ENCODE data around the gene GCLC.
A peak's percentile ranks its signal among the peaks of the same experiment; 100 is the strongest.
"Not testable (repeated sequence)": the region's sequence is repeated elsewhere in the genome, so short reads cannot be mapped to it uniquely, and the experiment has no call there.

Gene GCLC

GRCh38 chr6:53487080-53487479 lies 57.8 kb downstream of the GCLC start:
- DNase-seq, result no peak

- DNase-seq, result no peak
Observed at GRCh38 chr6:53486679-53487078, 58.2 kb downstream of the GCLC start.

GRCh38 chr6:53484476-53485280 lies 60.2 kb downstream of the GCLC start:
- DNase-seq, result peak; percentile 83

- DNase-seq, result peak; percentile 94
Observed at GRCh38 chr6:53483423-53484353, 61.2 kb downstream of the GCLC start.

- DNase-seq, result no peak
Observed at GRCh38 chr6:53481323-53481722, 63.6 kb downstream of the GCLC start.

- not testable (repeated sequence) for DNase-seq
Observed at GRCh38 chr6:53480774-53481173, 64.1 kb downstream of the GCLC start.

- DNase-seq, result no peak
Observed at GRCh38 chr6:53479871-53480270, 65.0 kb downstream of the GCLC start.

GRCh38 chr6:53476964-53477363 lies 67.9 kb downstream of the GCLC start:
- no peak for DNase-seq

- no peak for DNase-seq
Observed at GRCh38 chr6:53474010-53474409, 70.9 kb downstream of the GCLC start.

GRCh38 chr6:53469163-53469562 lies 75.7 kb downstream of the GCLC start:
- no peak for DNase-seq

- DNase-seq, result no peak
Observed at GRCh38 chr6:53466257-53466656, 78.6 kb downstream of the GCLC start.

- DNase-seq, result no peak
Observed at GRCh38 chr6:53465732-53466131, 79.2 kb downstream of the GCLC start.

GRCh38 chr6:53464927-53465460 lies 79.9 kb downstream of the GCLC start:
- peak; percentile 29 for DNase-seq

- no peak for DNase-seq
Observed at GRCh38 chr6:53464483-53464882, 80.4 kb downstream of the GCLC start.

- DNase-seq, result no peak
Observed at GRCh38 chr6:53461696-53462095, 83.2 kb downstream of the GCLC start.

GRCh38 chr6:53461041-53461656 lies 83.8 kb downstream of the GCLC start:
- no peak for DNase-seq

GRCh38 chr6:53458105-53458866 lies 86.6 kb downstream of the GCLC start:
- DNase-seq, result no peak

GRCh38 chr6:53456809-53457208 lies 88.1 kb downstream of the GCLC start:
- no peak for DNase-seq

- DNase-seq, result no peak
Observed at GRCh38 chr6:53455678-53456077, 89.2 kb downstream of the GCLC start.

GRCh38 chr6:53451165-53451564 lies 93.7 kb downstream of the GCLC start:
- DNase-seq, result no peak

GRCh38 chr6:53447865-53448264 lies 97.0 kb downstream of the GCLC start:
- no peak for DNase-seq

All from hematopoietic multipotent progenitor cell treated with erythropoietin and hydrocortisone succinate and interleukin-3 and kit ligand, for 8 days (in vitro differentiated cells).